Heart left ventricle (tissue), 13 donors: ENCODE data around the gene PLPPR2.

ENCODE experiments used
- POLR2A ChIP-seq, 2 donors: fragments of 450-650 bp; IDR thresholded peaks; one replicate each; pipeline ENCODE4 v1.6.1; 2017; ENCODE audit warnings: antibody characterized with exemption in 2 of 2, mild to moderate bottlenecking in 2 of 2, moderate library complexity in 2 of 2
- TF ChIP-seq, protein P1 (sequence below), 12 donors: fragments of 200-600 bp; sonication (generic) in 4 of 12; IDR thresholded peaks; one replicate each; pipeline versions ENCODE4 v1.5.0 to v1.8.0; 2018 to 2022; ENCODE audit warnings: antibody characterized with exemption in 12 of 12, mild to moderate bottlenecking in 5 of 12
- donor health status: ischemic (EF 13 %, LVEDD 7.1; RV severe dilation, severe dysfunction).
- donor health status: DM: no; HTN: yes; CAD: no.
- donor health status: DM: no; HTN: no; CAD: no.
- donor health status: ischemic (EF 25% LVEDD 6.9; RV normal size, moderate dysfunction).
- donor health status: ischemic (EF 25% LVEDD 5.7; RV mildly dilated, moderate dysfunction).
- donor health status: ischemic (EF 35%, LVEDD 5.7; RV mildly dilated, moderate dysfunction).
- donor health status: nonischemic (EF 11% LVEDD 7.7; RV severe dilation, severe dysfunction).
- donor health status: DM: yes; HTN: yes; CAD: no.
- donor health status: PGD.
- donor health status: ischemic (EF 29% LVEDD 5.4; RV normal size, mild dysfunction).
- donor health status: nonischemic (EF 23%, LVEDD 6.1; RV moderate dilation, normal function).

DNA sequence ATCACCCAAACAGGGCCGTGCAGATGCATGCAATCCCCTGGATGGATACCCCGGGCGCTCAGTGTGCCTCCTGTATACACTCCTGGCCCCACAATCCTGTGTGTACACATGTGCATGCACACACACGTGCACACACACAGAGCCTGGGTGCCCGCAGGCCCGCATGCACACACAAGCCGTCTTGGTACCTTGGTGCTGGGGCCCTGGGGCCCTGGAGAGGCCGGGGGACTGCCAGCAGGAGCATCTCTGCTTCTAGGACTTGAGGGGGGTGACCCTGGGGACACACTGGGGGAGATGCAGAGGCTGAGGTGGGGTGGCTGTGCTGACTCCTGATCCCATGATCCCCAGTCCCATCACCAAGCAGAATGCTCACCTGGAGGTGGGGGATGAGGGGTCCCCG lies 44.4 kb downstream of the PLPPR2 start:
- TF ChIP-seq, protein P1, sequence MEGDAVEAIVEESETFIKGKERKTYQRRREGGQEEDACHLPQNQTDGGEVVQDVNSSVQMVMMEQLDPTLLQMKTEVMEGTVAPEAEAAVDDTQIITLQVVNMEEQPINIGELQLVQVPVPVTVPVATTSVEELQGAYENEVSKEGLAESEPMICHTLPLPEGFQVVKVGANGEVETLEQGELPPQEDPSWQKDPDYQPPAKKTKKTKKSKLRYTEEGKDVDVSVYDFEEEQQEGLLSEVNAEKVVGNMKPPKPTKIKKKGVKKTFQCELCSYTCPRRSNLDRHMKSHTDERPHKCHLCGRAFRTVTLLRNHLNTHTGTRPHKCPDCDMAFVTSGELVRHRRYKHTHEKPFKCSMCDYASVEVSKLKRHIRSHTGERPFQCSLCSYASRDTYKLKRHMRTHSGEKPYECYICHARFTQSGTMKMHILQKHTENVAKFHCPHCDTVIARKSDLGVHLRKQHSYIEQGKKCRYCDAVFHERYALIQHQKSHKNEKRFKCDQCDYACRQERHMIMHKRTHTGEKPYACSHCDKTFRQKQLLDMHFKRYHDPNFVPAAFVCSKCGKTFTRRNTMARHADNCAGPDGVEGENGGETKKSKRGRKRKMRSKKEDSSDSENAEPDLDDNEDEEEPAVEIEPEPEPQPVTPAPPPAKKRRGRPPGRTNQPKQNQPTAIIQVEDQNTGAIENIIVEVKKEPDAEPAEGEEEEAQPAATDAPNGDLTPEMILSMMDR (IDR thresholded peaks at IDR 0.05) = no peak
- TF ChIP-seq POLR2A (IDR thresholded peaks at IDR 0.05) = no peak
